Heart right ventricle (tissue), 16 donors: Measurements from ENCODE around the gene C11orf58. TPM values are rescaled to one million over a fixed set of nuclear protein-coding genes. Genes with fewer than 3 reads are reported as not detected.

ENCODE experiments used
- ATAC-seq, 8 donors: fragments of 200-7000 bp; cut with Tn5 transposase; one replicate each; pipeline ENCODE4 v1.9.1; 2020; ENCODE audit warnings: mild to moderate bottlenecking in 8 of 8, moderate library complexity in 8 of 8, moderate number of reproducible peaks in 1 of 8
- DNase-seq, 2 donors: peaks; one replicate each; pipeline ENCODE4 v3.0.0-alpha.2; 2020
- H3K27ac ChIP-seq, 10 donors: fragments of 200-600 bp; sonication (generic) in 2 of 10; one replicate each; pipeline versions ENCODE4 v1.5.0 to v1.8.0; 2020 to 2022; ENCODE audit warnings: mild to moderate bottlenecking in 3 of 10
- H3K27me3 ChIP-seq, 7 donors: fragments of 200-600 bp; one replicate each; pipeline ENCODE4 v1.8.0; 2021 to 2022; ENCODE audit warnings: mild to moderate bottlenecking in 2 of 7
- H3K36me3 ChIP-seq, 9 donors: fragments of 200-600 bp; sonication (generic) in 1 of 9; one replicate each; pipeline versions ENCODE4 v1.5.0 to v1.8.0; 2020 to 2022; ENCODE audit warnings: mild to moderate bottlenecking in 2 of 9
- H3K4me1 ChIP-seq, 9 donors: fragments of 200-600 bp; sonication (generic) in 1 of 9; one replicate each; pipeline versions ENCODE4 v1.5.0 to v1.8.0; 2020 to 2022; ENCODE audit warnings: mild to moderate bottlenecking in 4 of 9
- H3K4me3 ChIP-seq, 10 donors: fragments of 200-600 bp; sonication (generic) in 2 of 10; one replicate each; pipeline versions ENCODE4 v1.5.0 to v1.8.0; 2020 to 2022; ENCODE audit warnings: mild to moderate bottlenecking in 7 of 10, moderate library complexity in 2 of 10
- H3K9me3 ChIP-seq, 11 donors: fragments of 200-600 bp in 10 of 11; sonication (generic) in 2 of 11; one replicate each; pipeline versions ENCODE4 v1.5.0 to v1.8.0; 2013 to 2022; ENCODE audit warnings: mild to moderate bottlenecking in 2 of 11, control low read depth in 1 of 11, moderate library complexity in 1 of 11
- WGBS, 2 donors: extraction: QIAGEN DNeasy Blood & Tissue Kit; methylation state at CpG; one replicate each; pipeline ENCODE4 v1.1.7; 2013; ENCODE audit warnings: inconsistent platforms in 1 of 2; 5-methylcytosine and 5-hydroxymethylcytosine counted together
- intact Hi-C, 10 donors: fragments of 100-400 bp; cut with DNase I; formaldehyde crosslinking; loops; one replicate each; pipeline versions ENCODE4 v1.11.1 to v1.14.2; 2022
- polyA plus RNA-seq, 2 donors: library from polyadenylated mRNA; stranded (reverse); fragments of 200-250 nt; gene quantifications; one replicate each; pipeline ENCODE4 v1.2.3, GENCODE V29; 2013
- total RNA-seq, 10 donors: library from RNA; stranded (reverse); fragmentation: NEBNext Ultra II Directional in 3 of 10; extraction: Animal tissue kit (Norgen Biotek cat#: 25700) in 3 of 10; gene quantifications; one replicate each; pipeline versions ENCODE4 v1.2.1 to v1.2.4, GENCODE V29; 2021 to 2023
- TF ChIP-seq, protein P1 (sequence below), 9 donors: fragments of 200-600 bp; sonication (generic) in 2 of 9; IDR thresholded peaks; one replicate each; pipeline versions ENCODE4 v1.5.0 to v1.8.0; 2021 to 2022; ENCODE audit warnings: antibody characterized with exemption in 9 of 9, mild to moderate bottlenecking in 5 of 9, moderate library complexity in 1 of 9
- donor health status: Arrhythmogenic right ventricular cardiomyopathy.
- donor health status: ischemic (EF 13 %, LVEDD 7.1; RV severe dilation, severe dysfunction).
- donor health status: healthy with polysubstance abuse.
- donor health status: DM: no; HTN: yes; CAD: no.
- donor health status: DM: no; HTN: no; CAD: no.
- donor health status: ischemic (EF 25% LVEDD 6.9; RV normal size, moderate dysfunction).
- donor health status: ischemic (EF 25% LVEDD 5.7; RV mildly dilated, moderate dysfunction).
- donor health status: healthy.
- donor health status: DM: yes; HTN: yes; CAD: no.
- donor health status: Ischemic cardiomyopathy.
- donor health status: ischemic (EF 35%, LVEDD 5.7; RV mildly dilated, moderate dysfunction).
- donor health status: nonischemic (EF 11% LVEDD 7.7; RV severe dilation, severe dysfunction).
- donor health status: DM: yes; HTN: yes; CAD: no.
- donor health status: PGD.
- donor health status: ischemic (EF 29% LVEDD 5.4; RV normal size, mild dysfunction).
- donor health status: nonischemic (EF 23%, LVEDD 6.1; RV moderate dilation, normal function).

Gene C11orf58
- total and polyA plus RNA-seq, 12 donors, result 70.2 to 141 (median 107) TPM

DNA sequence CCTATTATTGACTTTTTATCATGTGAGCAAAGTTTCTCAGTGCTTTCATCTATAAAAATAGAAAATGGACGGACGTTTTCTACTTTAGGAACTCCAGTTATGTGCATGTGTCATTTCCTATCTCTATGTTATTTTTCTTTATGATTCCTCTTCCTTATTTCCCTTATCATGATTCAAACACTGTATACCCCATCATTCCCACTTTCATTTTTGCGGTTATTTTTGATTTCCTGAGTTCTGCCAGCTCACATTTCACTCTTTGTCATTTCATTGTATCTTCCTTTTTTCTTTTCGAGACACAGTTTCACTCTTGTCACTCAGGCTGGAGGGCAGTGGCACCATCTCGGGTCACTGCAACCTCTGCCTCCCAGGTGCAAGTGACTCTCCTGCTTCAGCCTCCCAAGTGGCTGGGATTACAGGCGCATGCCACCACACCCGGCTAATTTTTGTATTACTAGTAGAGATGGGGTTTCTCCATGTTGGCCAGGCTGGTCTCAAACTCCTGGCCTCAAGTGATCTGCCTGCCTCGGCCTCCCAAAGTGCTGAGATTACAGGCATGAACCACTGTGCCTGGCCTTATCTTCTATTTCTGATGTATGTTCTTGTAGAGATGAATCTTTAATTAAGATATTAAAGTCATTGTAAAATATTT, 21.5 kb downstream of the C11orf58 start:
- DNase-seq (no peak), ATAC-seq (no peak)
- Histone ChIP-seq H3K27me3 (no peaks in the 10 kb centered on the region), H3K4me1 (peaks cover 0 to 22% (median 4%) of the 10 kb centered on the region in 9 donors), H3K27ac (peak overlapping the region in 6 of 10 donors; percentile 8 to 64 (median 26)), H3K36me3 (peaks cover 0 to 42% (median 14%) of the 10 kb centered on the region in 9 donors), H3K9me3 (no peaks in the 10 kb centered on the region), H3K4me3 (no peak overlapping the region)
- TF ChIP-seq, protein P1, sequence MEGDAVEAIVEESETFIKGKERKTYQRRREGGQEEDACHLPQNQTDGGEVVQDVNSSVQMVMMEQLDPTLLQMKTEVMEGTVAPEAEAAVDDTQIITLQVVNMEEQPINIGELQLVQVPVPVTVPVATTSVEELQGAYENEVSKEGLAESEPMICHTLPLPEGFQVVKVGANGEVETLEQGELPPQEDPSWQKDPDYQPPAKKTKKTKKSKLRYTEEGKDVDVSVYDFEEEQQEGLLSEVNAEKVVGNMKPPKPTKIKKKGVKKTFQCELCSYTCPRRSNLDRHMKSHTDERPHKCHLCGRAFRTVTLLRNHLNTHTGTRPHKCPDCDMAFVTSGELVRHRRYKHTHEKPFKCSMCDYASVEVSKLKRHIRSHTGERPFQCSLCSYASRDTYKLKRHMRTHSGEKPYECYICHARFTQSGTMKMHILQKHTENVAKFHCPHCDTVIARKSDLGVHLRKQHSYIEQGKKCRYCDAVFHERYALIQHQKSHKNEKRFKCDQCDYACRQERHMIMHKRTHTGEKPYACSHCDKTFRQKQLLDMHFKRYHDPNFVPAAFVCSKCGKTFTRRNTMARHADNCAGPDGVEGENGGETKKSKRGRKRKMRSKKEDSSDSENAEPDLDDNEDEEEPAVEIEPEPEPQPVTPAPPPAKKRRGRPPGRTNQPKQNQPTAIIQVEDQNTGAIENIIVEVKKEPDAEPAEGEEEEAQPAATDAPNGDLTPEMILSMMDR (IDR thresholded peaks at IDR 0.05), result no peak
- 64 to 65% methylated on average over 8 of the region's 8 CpGs for WGBS, 2 donors
- intact Hi-C loops, result no loop called here

DNA sequence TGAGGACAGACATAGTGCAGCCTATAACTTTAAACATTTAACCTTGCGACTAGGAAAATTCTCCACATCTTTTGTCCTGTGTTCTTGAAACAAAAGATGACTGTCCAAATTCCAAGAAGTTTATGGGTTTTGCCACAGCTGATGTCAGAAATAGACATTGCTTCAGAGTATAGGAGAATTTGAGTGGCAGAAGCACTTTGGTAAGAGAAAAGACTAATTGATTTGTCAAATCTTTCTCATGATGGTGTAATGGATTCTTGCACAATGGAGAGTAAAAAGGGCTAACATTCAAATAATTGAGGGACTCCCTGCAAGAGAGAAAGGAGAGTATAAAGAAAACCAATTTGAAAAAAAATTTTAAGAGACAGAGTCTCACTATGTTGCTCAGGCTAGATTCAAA, 25.3 kb downstream of the C11orf58 start:
- H3K27ac ChIP-seq, result no peak overlapping the region
- H3K4me1 ChIP-seq, result peaks cover 0 to 20% (median 4%) of the 10 kb centered on the region in 9 donors
- ATAC-seq (no peak), DNase-seq (no peak)
- H3K27me3 ChIP-seq, result no peaks in the 10 kb centered on the region
- WGBS, 2 donors, result 95 to 100% methylated on average over 1 of the region's 1 CpG
- peaks cover 0 to 4% (median 0%) of the 10 kb centered on the region in 9 donors for H3K36me3 ChIP-seq
- TF ChIP-seq, protein P1 (IDR thresholded peaks at IDR 0.05), result no peak
- H3K9me3 ChIP-seq, result no peaks in the 10 kb centered on the region
- intact Hi-C loops, result no loop called here
- H3K4me3 ChIP-seq, result no peak overlapping the region

DNA sequence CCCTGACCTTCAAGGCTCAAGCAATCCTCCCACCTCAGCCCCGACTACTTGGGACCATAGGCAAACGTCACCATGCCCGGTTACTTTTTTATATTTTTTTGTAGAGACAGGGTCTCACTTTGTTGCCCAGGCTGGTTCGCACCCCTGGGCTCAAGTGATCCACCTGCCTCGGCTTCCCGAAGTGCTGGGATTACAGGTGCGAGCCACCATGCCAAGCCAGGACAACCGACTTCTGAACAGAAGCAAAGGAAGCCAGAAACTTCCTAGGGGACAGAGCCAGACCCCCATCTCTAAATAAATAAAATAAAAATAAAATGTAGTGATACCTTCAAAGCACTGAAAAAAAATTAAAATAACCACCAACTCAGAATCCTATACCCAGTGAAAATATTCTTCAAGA, 26.4 kb downstream of the C11orf58 start:
- ATAC-seq, result no peak
- Histone ChIP-seq H3K9me3 (no peaks in the 10 kb centered on the region), H3K27ac (no peak overlapping the region), H3K27me3 (no peaks in the 10 kb centered on the region), H3K4me3 (no peak overlapping the region), H3K4me1 (peaks cover 0 to 8% (median 0%) of the 10 kb centered on the region in 9 donors), H3K36me3 (no peaks in the 10 kb centered on the region)
- whole genome bisulfite sequencing, 2 donors, result 89 to 93% methylated on average over 8 of the region's 8 CpGs
- DNase-seq, result no peak
- intact Hi-C loops, result no loop called here
- TF ChIP-seq, protein P1 (IDR thresholded peaks at IDR 0.05), result no peak

DNA sequence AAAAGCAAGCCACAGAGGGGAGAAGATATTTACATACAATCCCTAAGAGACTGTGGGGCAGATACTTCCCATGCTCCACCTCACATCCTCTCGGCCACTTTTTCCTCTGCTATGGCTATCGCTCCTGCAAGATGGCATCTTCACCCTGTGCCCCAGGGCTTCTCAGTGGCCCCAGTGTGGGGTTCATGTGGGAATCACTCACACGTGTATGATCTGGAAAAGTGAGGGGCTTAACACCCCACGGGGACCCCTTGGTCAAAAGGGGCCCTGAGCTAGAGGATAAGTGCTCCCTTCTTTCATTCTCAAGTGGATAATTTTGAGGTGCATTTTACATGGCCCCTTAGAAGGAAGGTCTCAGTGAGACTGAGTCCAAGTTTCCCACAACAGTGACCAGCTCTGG, 28.7 kb downstream of the C11orf58 start:
- H3K27me3 ChIP-seq, result no peaks in the 10 kb centered on the region
- peaks cover 0 to 3% (median 0%) of the 10 kb centered on the region in 9 donors for H3K4me1 ChIP-seq
- no peaks in the 10 kb centered on the region for H3K9me3 ChIP-seq
- H3K36me3 ChIP-seq, result no peaks in the 10 kb centered on the region
- ATAC-seq (no peak), DNase-seq (no peak)
- TF ChIP-seq, protein P1 (IDR thresholded peaks at IDR 0.05), result no peak
- WGBS, 2 donors, result 64 to 78% methylated on average over 4 of the region's 4 CpGs
- intact Hi-C loops, result no loop called here
- no peak overlapping the region for H3K27ac ChIP-seq
- H3K4me3 ChIP-seq, result no peak overlapping the region
